HEK293 (cell line): ENCODE data around the gene KMT2A.

ENCODE experiments used
- CTCF ChIA-PET: fragments of 350-600 bp; formaldehyde crosslinking; extraction: SDS; loops from one replicate; lab custom pipeline; 2021; ENCODE audit warnings: antibody characterized with exemption; lab: Yijun Ruan, JAX
- POLR2A ChIA-PET: fragments of 300-600 bp; formaldehyde crosslinking; extraction: SDS; loops from one replicate; lab custom pipeline; 2020; ENCODE audit warnings: antibody characterized with exemption, inconsistent platforms; lab: Yijun Ruan, JAX
- H3K27ac ChIP-seq: fragments of 200-500 bp; sonication (Bioruptor generic); 2 replicates; pipeline ENCODE4 v1.5.1; 2014; ENCODE audit warnings: low read depth, low read length, control low read depth, inconsistent platforms; ENCODE audit errors: extremely low read depth
- H3K36me3 ChIP-seq, 2 experiments: fragments of 200-500 bp in 1 of 2; sonication (Bioruptor generic) in 1 of 2; 1 replicate in 1 of 2; 2 replicates in 1 of 2; pipeline ENCODE4 v1.5.1; 2014 to 2017; ENCODE audit warnings: inconsistent platforms in 2 of 2, low read length in 2 of 2; ENCODE audit not compliant: control insufficient read depth in 2 of 2, insufficient read depth in 1 of 2
- H3K4me1 ChIP-seq: fragments of 200-500 bp; sonication (Bioruptor generic); 2 replicates; pipeline ENCODE4 v1.5.1; 2014; ENCODE audit warnings: mild to moderate bottlenecking, low read length, inconsistent platforms; ENCODE audit not compliant: control insufficient read depth, insufficient read depth
- H3K4me3 ChIP-seq: 2 replicates; pipeline ENCODE4 v1.5.1; 2011; ENCODE audit warnings: low read depth, mild to moderate bottlenecking, control low read depth, low read length, moderate library complexity
- H3K9me3 ChIP-seq: fragments of 200-500 bp; sonication (Bioruptor generic); 2 replicates; pipeline ENCODE4 v1.5.1; 2014; ENCODE audit warnings: low read depth, low read length, inconsistent platforms; ENCODE audit not compliant: control insufficient read depth, insufficient read depth
- BCL11A ChIP-seq: fragments of 450-650 bp; formaldehyde crosslinking; IDR thresholded peaks from 2 replicates; pipeline ENCODE4 v1.5.1; 2016; ENCODE audit warnings: low read depth, missing biosample characterization, missing genetic modification characterization
- FEZF1 ChIP-seq: fragments of 450-650 bp; formaldehyde crosslinking; IDR thresholded peaks from 2 replicates; pipeline ENCODE4 v1.5.1; 2016; ENCODE audit warnings: missing biosample characterization, missing genetic modification characterization
- TCF7L2 ChIP-seq: IDR thresholded peaks from 2 replicates; pipeline ENCODE4 v1.6.1; 2011; ENCODE audit warnings: low read depth, mild to moderate bottlenecking, inconsistent platforms, low read length, moderate library complexity, borderline replicate concordance
- ZNF157 ChIP-seq: fragments of 450-650 bp; formaldehyde crosslinking; IDR thresholded peaks from 2 replicates; pipeline ENCODE4 v1.5.1; 2016; ENCODE audit warnings: missing biosample characterization, missing genetic modification characterization
- ZNF324 ChIP-seq: fragments of 450-650 bp; formaldehyde crosslinking; IDR thresholded peaks from 2 replicates; pipeline ENCODE4 v1.5.1; 2016; ENCODE audit warnings: missing biosample characterization, missing genetic modification characterization
- ZNF335 ChIP-seq: fragments of 450-650 bp; formaldehyde crosslinking; conservative IDR thresholded peaks from 2 replicates; pipeline ENCODE4 v1.5.1; 2016; ENCODE audit warnings: missing biosample characterization, missing genetic modification characterization
- ZNF426 ChIP-seq: fragments of 450-650 bp; formaldehyde crosslinking; IDR thresholded peaks from 2 replicates; pipeline ENCODE4 v1.5.1; 2017; ENCODE audit warnings: missing biosample characterization, missing genetic modification characterization, mild to moderate bottlenecking, inconsistent platforms, moderate library complexity
- ZNF433 ChIP-seq: fragments of 450-650 bp; formaldehyde crosslinking; IDR thresholded peaks from 2 replicates; pipeline ENCODE4 v1.5.1; 2016; ENCODE audit warnings: missing biosample characterization, missing genetic modification characterization, low read depth
- ZNF48 ChIP-seq: fragments of 450-650 bp; formaldehyde crosslinking; IDR thresholded peaks from 2 replicates; pipeline ENCODE4 v1.5.1; 2016; ENCODE audit warnings: missing biosample characterization, missing genetic modification characterization
- ZNF501 ChIP-seq: fragments of 450-650 bp; formaldehyde crosslinking; IDR thresholded peaks from 2 replicates; pipeline ENCODE4 v1.5.1; 2016; ENCODE audit warnings: missing biosample characterization, missing genetic modification characterization
- ZNF654 ChIP-seq: fragments of 450-650 bp; formaldehyde crosslinking; IDR thresholded peaks from 2 replicates; pipeline ENCODE4 v1.5.1; 2016; ENCODE audit warnings: low read depth, missing biosample characterization, missing genetic modification characterization
- ZNF707 ChIP-seq: fragments of 450-650 bp; formaldehyde crosslinking; IDR thresholded peaks from 2 replicates; pipeline ENCODE4 v1.5.1; 2016; ENCODE audit warnings: missing biosample characterization, missing genetic modification characterization
- ZNF768 ChIP-seq: fragments of 450-650 bp; formaldehyde crosslinking; IDR thresholded peaks from 2 replicates; pipeline ENCODE4 v1.5.1; 2018; ENCODE audit warnings: missing biosample characterization, mild to moderate bottlenecking, missing genetic modification characterization
- ZNF785 ChIP-seq: fragments of 450-650 bp; formaldehyde crosslinking; IDR thresholded peaks from 2 replicates; pipeline ENCODE4 v1.5.1; 2016; ENCODE audit warnings: missing biosample characterization, missing genetic modification characterization
- ZSCAN23 ChIP-seq: fragments of 450-650 bp; formaldehyde crosslinking; IDR thresholded peaks from 2 replicates; pipeline ENCODE4 v1.5.1; 2016; ENCODE audit warnings: missing biosample characterization, missing genetic modification characterization
- TF ChIP-seq, protein P1 (sequence below): fragments of 450-650 bp; formaldehyde crosslinking; conservative IDR thresholded peaks from 2 replicates; pipeline ENCODE4 v1.5.1; 2016; ENCODE audit warnings: low read depth, missing biosample characterization, missing genetic modification characterization
- TF ChIP-seq, protein P2 (sequence below): fragments of 450-650 bp; formaldehyde crosslinking; IDR thresholded peaks from 2 replicates; pipeline ENCODE4; 2016; ENCODE audit warnings: missing biosample characterization, missing genetic modification characterization
- TF ChIP-seq, protein P3 (sequence below): fragments of 450-650 bp; formaldehyde crosslinking; IDR thresholded peaks from 2 replicates; pipeline ENCODE4 v1.5.1; 2016; ENCODE audit warnings: missing biosample characterization, missing genetic modification characterization
- TF ChIP-seq, protein P4 (sequence below): fragments of 450-650 bp; formaldehyde crosslinking; IDR thresholded peaks from 2 replicates; pipeline ENCODE4 v1.5.1; 2016; ENCODE audit warnings: missing biosample characterization, missing genetic modification characterization

Gene KMT2A

DNA sequence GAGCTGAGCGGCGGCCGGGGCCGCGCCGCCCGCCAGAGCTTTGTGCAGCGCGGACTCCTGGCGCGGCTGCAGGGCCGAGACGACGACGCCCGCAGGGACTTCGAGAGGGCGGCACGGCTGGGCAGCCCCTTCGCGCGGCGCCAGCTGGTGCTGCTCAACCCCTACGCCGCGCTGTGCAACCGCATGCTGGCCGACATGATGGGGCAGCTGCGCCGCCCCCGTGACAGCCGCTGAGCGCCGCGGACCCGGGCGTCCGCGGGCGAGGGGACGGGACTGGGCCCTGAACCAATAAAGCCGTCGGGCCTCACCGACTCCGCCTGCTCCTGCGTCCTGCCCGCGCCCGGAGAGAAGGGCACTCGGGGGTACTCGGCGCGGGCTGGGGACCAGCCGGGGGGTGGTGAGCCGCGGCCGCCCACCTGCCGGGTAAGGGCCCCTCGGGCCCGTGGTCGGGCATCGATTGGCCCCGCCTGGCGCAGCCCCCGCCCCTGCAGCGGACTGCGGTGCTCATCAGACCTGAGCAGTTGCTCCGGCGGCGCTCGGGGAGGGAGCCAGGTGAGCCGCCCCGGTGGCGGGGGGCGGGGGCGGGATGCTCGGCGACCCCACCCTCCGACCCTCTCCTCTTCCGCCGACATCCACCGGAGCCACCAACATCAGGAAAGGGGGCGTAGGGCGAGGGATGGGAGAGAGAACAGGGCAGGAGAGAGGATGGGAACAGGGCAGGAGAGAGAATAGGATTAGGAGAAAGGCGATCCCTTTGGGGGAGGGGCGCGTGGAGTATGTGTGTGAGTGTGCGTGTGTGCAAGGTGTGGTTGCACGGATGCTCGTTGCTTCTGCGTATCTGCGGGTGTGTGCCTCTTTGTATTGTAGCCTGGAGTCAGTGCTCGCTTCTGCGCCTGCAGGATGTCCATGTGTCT is 94.6 kb downstream of the KMT2A start, which contains the start of gene TMEM25 (continued):
- TF ChIP-seq, protein P1, sequence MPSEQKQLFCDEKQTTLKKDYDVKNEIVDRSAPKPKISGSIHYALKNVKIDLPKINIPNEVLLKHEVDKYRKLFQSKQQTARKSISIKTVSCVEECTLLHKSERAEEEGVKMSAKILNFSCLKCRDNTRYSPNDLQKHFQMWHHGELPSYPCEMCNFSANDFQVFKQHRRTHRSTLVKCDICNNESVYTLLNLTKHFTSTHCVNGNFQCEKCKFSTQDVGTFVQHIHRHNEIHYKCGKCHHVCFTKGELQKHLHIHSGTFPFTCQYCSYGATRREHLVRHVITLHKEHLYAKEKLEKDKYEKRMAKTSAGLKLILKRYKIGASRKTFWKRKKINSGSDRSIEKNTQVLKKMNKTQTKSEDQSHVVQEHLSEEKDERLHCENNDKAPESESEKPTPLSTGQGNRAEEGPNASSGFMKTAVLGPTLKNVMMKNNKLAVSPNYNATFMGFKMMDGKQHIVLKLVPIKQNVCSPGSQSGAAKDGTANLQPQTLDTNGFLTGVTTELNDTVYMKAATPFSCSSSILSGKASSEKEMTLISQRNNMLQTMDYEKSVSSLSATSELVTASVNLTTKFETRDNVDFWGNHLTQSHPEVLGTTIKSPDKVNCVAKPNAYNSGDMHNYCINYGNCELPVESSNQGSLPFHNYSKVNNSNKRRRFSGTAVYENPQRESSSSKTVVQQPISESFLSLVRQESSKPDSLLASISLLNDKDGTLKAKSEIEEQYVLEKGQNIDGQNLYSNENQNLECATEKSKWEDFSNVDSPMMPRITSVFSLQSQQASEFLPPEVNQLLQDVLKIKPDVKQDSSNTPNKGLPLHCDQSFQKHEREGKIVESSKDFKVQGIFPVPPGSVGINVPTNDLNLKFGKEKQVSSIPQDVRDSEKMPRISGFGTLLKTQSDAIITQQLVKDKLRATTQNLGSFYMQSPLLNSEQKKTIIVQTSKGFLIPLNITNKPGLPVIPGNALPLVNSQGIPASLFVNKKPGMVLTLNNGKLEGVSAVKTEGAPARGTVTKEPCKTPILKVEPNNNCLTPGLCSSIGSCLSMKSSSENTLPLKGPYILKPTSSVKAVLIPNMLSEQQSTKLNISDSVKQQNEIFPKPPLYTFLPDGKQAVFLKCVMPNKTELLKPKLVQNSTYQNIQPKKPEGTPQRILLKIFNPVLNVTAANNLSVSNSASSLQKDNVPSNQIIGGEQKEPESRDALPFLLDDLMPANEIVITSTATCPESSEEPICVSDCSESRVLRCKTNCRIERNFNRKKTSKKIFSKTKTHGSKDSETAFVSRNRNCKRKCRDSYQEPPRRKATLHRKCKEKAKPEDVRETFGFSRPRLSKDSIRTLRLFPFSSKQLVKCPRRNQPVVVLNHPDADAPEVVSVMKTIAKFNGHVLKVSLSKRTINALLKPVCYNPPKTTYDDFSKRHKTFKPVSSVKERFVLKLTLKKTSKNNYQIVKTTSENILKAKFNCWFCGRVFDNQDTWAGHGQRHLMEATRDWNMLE (tag by site-specific recombination), result no peak
- TF ChIP-seq TCF7L2 (no peak), ZNF433 (no peak), BCL11A (tag by site-specific recombination) (no peak), ZNF768 (no peak), ZNF707 (tag by site-specific recombination) (no peak), ZNF324 (tag by site-specific recombination) (0 out of 2 replicates have a peak, but pooled peaks have one; percentile 20), ZNF785 (tag by site-specific recombination) (no peak), FEZF1 (no peak), ZNF501 (tag by site-specific recombination) (0 out of 2 replicates have a peak, but pooled peaks have one; percentile 60), ZNF48 (tag by site-specific recombination) (no peak), ZNF157 (tag by site-specific recombination) (no peak), ZNF426 (no peak), ZSCAN23 (tag by site-specific recombination) (no peak; the same call in 1 of the 2 replicates), ZNF654 (no peak)
- TF ChIP-seq, protein P2, sequence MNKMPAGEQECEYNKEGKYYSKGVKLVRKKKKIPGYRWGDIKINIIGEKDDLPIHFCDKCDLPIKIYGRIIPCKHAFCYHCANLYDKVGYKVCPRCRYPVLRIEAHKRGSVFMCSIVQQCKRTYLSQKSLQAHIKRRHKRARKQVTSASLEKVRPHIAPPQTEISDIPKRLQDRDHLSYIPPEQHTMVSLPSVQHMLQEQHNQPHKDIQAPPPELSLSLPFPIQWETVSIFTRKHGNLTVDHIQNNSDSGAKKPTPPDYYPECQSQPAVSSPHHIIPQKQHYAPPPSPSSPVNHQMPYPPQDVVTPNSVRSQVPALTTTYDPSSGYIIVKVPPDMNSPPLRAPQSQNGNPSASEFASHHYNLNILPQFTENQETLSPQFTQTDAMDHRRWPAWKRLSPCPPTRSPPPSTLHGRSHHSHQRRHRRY (tag by site-specific recombination), result no peak

DNA sequence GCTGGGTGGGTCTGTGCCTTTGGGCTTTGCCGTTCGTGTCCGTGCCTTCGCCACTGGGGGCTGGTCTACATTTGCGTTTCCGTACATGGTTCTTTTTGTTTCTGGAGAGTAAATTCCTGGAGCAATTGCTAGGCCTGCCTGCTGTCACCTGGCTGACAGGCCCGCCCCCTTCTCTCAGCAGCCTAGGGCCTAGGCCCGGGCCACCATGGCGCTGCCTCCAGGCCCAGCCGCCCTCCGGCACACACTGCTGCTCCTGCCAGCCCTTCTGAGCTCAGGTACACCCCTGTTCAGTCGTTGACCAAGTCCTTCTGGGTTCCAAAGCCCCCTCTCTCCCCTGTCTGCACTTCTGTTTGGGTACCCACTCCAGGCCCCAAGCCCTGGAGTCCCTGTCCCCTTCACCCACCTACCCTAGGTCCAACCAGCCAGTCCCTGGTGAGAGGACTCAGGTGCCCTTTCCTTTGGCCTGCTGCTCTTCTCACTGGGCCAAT is 95.3 kb downstream of the KMT2A start:
- Histone ChIP-seq H3K36me3 (peaks cover 0 to 54% of the 10 kb centered on the region in 2 experiments; a peak in 1 of 3 replicates), H3K4me1 (no peaks in the 10 kb centered on the region), H3K27ac (peak overlapping the region; percentile 74; the same call in 1 of the 2 replicates), H3K9me3 (no peaks in the 10 kb centered on the region), H3K4me3 (peak overlapping the region; percentile 64)
- POLR2A ChIA-PET, result no interaction called here
- CTCF ChIA-PET, result no interaction called here
- TF ChIP-seq, protein P3, sequence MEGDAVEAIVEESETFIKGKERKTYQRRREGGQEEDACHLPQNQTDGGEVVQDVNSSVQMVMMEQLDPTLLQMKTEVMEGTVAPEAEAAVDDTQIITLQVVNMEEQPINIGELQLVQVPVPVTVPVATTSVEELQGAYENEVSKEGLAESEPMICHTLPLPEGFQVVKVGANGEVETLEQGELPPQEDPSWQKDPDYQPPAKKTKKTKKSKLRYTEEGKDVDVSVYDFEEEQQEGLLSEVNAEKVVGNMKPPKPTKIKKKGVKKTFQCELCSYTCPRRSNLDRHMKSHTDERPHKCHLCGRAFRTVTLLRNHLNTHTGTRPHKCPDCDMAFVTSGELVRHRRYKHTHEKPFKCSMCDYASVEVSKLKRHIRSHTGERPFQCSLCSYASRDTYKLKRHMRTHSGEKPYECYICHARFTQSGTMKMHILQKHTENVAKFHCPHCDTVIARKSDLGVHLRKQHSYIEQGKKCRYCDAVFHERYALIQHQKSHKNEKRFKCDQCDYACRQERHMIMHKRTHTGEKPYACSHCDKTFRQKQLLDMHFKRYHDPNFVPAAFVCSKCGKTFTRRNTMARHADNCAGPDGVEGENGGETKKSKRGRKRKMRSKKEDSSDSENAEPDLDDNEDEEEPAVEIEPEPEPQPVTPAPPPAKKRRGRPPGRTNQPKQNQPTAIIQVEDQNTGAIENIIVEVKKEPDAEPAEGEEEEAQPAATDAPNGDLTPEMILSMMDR (tag by site-specific recombination), result peak; percentile 56
- TF ChIP-seq, protein P4, sequence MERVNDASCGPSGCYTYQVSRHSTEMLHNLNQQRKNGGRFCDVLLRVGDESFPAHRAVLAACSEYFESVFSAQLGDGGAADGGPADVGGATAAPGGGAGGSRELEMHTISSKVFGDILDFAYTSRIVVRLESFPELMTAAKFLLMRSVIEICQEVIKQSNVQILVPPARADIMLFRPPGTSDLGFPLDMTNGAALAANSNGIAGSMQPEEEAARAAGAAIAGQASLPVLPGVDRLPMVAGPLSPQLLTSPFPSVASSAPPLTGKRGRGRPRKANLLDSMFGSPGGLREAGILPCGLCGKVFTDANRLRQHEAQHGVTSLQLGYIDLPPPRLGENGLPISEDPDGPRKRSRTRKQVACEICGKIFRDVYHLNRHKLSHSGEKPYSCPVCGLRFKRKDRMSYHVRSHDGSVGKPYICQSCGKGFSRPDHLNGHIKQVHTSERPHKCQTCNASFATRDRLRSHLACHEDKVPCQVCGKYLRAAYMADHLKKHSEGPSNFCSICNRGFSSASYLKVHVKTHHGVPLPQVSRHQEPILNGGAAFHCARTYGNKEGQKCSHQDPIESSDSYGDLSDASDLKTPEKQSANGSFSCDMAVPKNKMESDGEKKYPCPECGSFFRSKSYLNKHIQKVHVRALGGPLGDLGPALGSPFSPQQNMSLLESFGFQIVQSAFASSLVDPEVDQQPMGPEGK, result no peak
- peak; percentile 99 for TF ChIP-seq ZNF335
